ENCODE data around the gene ING5.

The ING5 gene

DNA sequence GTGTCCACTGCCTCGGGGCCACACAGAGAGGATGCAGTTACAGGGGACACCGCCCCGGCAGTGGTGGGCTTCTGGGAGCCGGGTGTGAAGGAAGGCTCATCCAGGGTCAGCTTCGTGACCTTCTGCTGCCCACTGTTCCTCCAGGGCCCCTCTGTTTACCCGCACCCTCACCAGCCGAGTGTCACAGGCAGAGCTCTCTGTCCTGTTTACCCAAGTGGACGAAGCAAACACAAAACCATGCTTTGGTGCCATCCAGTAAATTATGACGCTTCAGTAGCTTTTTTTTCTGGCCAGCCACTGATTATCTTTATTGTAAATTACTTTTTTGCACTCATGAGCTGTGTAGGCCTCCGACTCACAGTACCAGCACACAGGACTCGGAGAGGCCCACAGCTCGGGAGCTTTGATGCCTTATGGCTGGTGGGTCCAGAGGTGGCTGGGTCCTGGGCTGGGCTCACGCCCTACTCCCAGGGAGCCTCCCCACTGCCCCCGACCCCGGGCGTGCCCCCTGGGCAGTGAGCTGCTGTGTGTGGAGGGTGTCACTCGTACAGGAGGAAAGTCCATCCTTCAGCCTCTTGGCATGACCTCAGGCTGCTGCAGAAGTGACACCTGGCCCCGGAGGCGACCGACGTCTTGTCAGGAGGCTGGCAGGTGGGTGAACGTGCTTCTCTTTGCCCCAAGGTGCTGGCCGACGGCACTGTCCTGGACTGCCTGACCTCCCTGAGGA, 42.4 kb downstream of the ING5 start:
- Histone ChIP-seq H3K27me3 (ENCODE audit: control insufficient read depth, insufficient read depth, low read length) (no peaks in the 10 kb centered on the region), H3K4me3 (ENCODE audit: low read length) (no peak overlapping the region), H3K36me3 (ENCODE audit: insufficient read depth, low read length) (peaks cover 30% of the 10 kb centered on the region), H3K4me1 (ENCODE audit: control insufficient read depth, insufficient read depth, low read length) (peaks cover 17% of the 10 kb centered on the region), H3K9me3 (replicated peaks; ENCODE audit: low read length) (no peaks in the 10 kb centered on the region), H3K9ac (ENCODE audit: low read depth, low read length) (no peak overlapping the region), H3K4me2 (ENCODE audit: low read length) (no peak overlapping the region)

DNA sequence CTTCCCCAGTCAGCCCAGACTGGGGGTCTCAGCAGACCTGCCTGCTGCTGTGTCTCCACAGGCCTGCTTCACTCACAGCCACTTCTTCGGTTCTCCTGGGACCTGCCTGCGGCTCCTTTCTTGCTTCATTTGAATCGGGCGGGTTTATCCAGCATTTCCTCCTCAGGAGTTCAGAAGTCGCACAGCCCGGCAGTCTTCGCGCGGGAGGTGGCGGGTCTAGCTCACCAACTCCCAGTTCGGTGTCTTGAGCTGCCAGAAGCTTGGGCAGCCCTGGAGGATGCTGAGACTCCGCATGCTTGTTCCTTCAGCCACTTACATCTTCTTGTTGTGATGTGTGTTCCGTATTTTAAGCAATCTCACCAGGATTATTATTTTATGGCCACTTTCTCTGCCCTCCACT, 43.4 kb downstream of the ING5 start:
- Histone ChIP-seq H3K9me3 (replicated peaks; ENCODE audit: low read length) (no peaks in the 10 kb centered on the region), H3K4me3 (ENCODE audit: low read length) (no peak overlapping the region), H3K27me3 (ENCODE audit: control insufficient read depth, insufficient read depth, low read length) (no peaks in the 10 kb centered on the region), H3K9ac (ENCODE audit: low read depth, low read length) (no peak overlapping the region), H3K4me2 (ENCODE audit: low read length) (no peak overlapping the region), H3K4me1 (ENCODE audit: control insufficient read depth, insufficient read depth, low read length) (peaks cover 8% of the 10 kb centered on the region), H3K36me3 (ENCODE audit: insufficient read depth, low read length) (peaks cover 35% of the 10 kb centered on the region)

DNA sequence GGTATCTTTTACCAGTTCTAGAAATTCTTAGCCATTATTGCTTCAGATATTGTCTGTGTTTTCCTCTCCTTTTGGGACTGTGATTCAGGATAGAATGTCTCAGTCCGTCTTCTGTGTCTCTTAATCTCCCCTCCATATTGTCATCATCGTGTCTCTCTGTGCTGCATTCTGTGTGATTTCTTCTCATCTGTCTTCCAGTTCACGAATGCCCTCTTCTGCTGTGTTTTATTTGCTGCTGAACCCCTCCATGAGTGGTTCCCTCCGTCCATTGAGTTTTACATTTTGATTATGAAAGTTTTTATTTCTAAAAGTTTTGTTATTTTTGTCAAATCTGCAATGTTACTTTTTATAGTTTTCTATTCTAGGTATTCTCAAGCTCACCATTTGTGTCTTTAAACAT, 44.2 kb downstream of the ING5 start:
- Histone ChIP-seq H3K9me3 (replicated peaks; ENCODE audit: low read length) (no peaks in the 10 kb centered on the region), H3K4me1 (ENCODE audit: control insufficient read depth, insufficient read depth, low read length) (peaks cover 2% of the 10 kb centered on the region), H3K4me3 (ENCODE audit: low read length) (no peak overlapping the region), H3K36me3 (ENCODE audit: insufficient read depth, low read length) (peaks cover 38% of the 10 kb centered on the region), H3K27me3 (ENCODE audit: control insufficient read depth, insufficient read depth, low read length) (no peaks in the 10 kb centered on the region), H3K4me2 (ENCODE audit: low read length) (no peak overlapping the region), H3K9ac (ENCODE audit: low read depth, low read length) (no peak overlapping the region)

DNA sequence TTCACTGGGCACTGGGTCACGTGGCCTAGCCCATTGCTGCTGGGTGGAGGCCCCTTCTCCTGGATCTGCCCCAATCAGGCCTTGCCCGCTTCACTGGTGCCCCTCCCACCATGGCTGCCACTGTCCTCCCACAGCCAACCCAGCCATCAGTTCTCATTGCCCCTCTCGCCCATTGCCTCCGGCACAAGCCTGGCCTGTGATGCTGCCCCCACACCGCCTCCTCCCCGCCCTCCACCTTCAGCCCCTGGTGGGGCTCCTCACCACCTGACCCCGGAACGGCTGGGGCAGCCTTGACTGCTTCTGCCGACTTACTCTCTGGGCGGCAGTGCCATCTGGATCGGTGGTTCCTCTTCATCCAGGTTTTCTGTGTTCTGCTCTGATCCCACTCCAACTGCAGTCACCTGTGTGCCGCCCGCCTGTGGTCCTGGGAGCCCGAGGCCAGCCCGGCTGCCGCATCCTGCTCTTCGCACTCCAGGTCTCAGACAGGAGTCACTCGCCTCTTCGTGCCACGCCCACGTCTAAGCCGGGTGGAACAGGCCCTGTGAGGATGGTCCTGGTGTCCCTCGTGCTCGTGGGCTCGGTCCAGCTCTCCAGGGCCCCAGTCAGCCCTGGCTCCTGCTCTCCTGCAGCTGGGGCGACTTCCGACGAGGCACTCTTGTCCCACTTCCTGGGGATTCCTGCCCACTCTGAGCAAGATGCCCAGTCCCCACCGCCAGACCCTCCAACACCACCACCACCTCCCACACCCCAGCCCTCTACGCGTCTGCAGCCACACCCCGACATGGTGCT, 46.8 kb downstream of the ING5 start:
- Histone ChIP-seq H3K27me3 (ENCODE audit: control insufficient read depth, insufficient read depth, low read length) (no peaks in the 10 kb centered on the region), H3K9me3 (replicated peaks; ENCODE audit: low read length) (no peaks in the 10 kb centered on the region), H3K4me3 (ENCODE audit: low read length) (no peak overlapping the region), H3K36me3 (ENCODE audit: insufficient read depth, low read length) (peaks cover 37% of the 10 kb centered on the region), H3K4me1 (ENCODE audit: control insufficient read depth, insufficient read depth, low read length) (no peaks in the 10 kb centered on the region), H3K4me2 (ENCODE audit: low read length) (no peak overlapping the region), H3K9ac (ENCODE audit: low read depth, low read length) (no peak overlapping the region)

DNA sequence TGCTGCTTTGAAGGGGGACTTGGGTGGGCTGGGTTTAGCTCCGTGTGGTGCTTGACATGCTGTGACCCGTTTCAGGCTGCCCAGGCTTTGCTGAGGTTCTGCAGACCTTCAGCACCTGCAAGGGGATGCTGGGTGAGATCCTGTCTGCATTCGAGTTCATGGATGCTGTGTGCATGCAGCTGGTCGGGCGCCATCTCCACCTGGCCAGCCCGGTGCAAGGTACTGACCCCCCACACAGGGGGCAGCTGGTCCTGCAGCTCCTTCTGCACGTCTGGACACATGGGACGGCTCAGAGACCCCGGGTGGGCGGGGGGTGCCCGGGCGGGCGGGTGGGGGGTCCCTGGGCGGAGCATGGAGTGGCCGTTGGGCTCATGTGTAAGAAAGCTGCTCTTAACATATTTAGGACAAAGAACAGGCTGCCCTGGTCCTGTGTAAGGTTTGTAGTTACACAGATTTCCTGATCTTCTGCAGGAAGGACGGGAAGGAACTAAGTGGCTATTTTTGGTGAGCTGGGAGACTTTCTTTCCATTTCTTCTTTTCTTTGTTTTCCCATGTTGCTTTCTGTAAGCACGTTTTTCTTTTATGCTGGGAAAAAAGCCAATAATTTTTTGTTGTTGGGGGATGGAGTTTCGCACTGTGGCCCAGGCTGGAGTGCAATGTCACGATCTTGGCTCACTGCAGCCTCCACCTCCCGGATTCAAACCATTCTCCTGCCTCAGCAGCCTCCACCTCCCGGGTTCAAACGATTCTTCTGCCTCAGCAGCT, 48.4 kb downstream of the ING5 start:
- Histone ChIP-seq H3K9ac (ENCODE audit: low read depth, low read length) (no peak overlapping the region), H3K4me3 (ENCODE audit: low read length) (no peak overlapping the region), H3K9me3 (replicated peaks; ENCODE audit: low read length) (no peaks in the 10 kb centered on the region), H3K36me3 (ENCODE audit: insufficient read depth, low read length) (peaks cover 26% of the 10 kb centered on the region), H3K4me2 (ENCODE audit: low read length) (no peak overlapping the region), H3K27me3 (ENCODE audit: control insufficient read depth, insufficient read depth, low read length) (no peaks in the 10 kb centered on the region), H3K4me1 (ENCODE audit: control insufficient read depth, insufficient read depth, low read length) (no peaks in the 10 kb centered on the region)

DNA sequence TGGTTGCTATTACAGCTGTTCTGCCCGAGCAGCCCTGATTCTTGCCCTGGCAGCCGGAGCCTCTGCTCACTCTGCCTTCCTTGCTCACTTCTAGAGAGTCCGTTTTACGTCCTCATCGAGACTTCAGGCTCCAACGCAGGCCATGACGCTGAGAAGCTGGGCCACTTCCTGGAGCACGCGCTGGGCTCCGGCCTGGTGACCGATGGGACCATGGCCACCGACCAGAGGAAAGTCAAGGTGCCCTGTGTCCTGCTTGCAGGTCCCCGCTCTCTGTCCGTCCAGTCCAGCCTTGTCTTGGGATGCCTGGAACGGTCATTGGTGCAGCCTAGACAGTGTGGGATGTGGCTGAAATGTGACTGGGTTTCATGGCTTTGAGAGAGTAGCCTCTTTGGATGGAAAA, 49.3 kb downstream of the ING5 start:
- Histone ChIP-seq H3K36me3 (ENCODE audit: insufficient read depth, low read length) (peaks cover 22% of the 10 kb centered on the region), H3K4me1 (ENCODE audit: control insufficient read depth, insufficient read depth, low read length) (no peaks in the 10 kb centered on the region), H3K9me3 (replicated peaks; ENCODE audit: low read length) (no peaks in the 10 kb centered on the region), H3K4me2 (ENCODE audit: low read length) (no peak overlapping the region), H3K27me3 (ENCODE audit: control insufficient read depth, insufficient read depth, low read length) (no peaks in the 10 kb centered on the region), H3K4me3 (ENCODE audit: low read length) (no peak overlapping the region), H3K9ac (ENCODE audit: low read depth, low read length) (no peak overlapping the region)

DNA sequence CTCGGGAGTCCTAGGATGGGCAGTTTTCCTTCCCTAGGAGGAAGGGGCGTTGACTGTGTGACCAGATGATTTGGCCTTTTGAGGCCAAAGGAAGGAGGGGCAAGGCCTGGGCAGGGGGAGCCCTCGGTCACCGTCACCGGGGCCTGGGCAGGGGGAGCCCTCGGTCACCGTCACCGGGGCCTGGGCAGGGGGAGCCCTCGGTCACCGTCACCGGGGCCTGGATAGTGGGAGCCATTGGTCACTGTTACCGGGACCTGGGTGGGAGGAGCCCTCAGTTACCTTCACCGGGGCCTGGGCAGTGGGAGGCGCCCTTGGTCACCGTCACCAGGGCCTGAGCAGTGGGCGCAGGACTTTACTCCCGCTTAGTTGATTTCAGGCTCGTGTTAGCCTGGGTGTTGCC, 49.9 kb downstream of the ING5 start:
- Histone ChIP-seq H3K9ac (ENCODE audit: low read depth, low read length) (no peak overlapping the region), H3K4me1 (ENCODE audit: control insufficient read depth, insufficient read depth, low read length) (no peaks in the 10 kb centered on the region), H3K4me3 (ENCODE audit: low read length) (no peak overlapping the region), H3K4me2 (ENCODE audit: low read length) (no peak overlapping the region), H3K9me3 (replicated peaks; ENCODE audit: low read length) (no peaks in the 10 kb centered on the region), H3K27me3 (ENCODE audit: control insufficient read depth, insufficient read depth, low read length) (no peaks in the 10 kb centered on the region), H3K36me3 (ENCODE audit: insufficient read depth, low read length) (peaks cover 22% of the 10 kb centered on the region)

DNA sequence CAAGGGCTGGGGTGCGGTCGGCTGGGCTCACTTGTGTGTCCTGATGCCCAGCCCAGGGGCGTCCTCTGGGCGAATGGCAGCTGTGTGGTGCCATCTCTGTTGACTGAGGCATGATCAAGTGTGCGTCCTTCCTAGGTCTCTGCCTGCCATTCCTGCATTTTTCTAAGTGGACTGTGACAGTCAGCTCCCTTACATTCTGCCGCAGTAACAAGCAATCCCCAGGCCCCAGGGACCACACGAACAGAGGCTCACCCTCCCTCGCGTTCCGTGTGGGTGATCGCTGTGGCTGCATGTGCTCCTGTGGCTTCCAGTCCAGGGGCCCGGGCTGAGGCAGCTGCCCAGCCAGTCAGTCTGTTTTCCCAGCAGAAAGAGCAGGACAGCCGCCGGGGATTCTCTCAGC, 50.4 kb downstream of the ING5 start:
- no peak overlapping the region for H3K9ac ChIP-seq (ENCODE audit: low read depth, low read length)

DNA sequence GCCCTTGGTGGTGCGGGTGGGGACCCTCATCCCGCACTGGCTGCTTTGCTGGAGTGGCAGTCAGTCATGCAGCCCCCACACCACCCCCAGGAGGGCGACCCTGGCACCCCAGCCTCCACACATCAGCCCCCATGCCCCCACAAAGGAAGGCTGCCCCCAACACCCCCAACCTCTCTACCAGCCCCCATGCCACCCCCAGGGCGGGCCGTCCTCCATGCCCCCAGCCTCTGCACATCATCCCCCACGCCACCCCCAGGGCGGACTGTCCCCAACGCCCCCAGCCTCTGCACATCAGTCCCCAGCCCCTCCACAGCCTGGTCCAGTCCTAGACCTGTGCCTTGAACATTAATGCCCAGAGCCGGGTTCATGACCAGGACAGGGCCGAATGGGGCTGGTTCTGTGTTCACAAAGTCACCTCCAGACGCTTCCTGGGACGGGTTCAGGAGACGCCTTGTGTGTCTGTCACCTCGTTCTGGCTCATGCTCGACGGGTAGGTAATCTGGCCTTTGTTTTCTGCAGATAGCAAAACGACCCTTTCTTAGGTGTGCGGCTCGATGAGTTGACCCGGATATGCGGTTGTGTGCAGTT, 50.9 kb downstream of the ING5 start:
- H3K4me3 ChIP-seq (ENCODE audit: low read length), result no peak overlapping the region
- peaks cover 26% of the 10 kb centered on the region for H3K36me3 ChIP-seq (ENCODE audit: insufficient read depth, low read length)
- no peak overlapping the region for H3K4me2 ChIP-seq (ENCODE audit: low read length)
- H3K4me1 ChIP-seq (ENCODE audit: control insufficient read depth, insufficient read depth, low read length), result no peaks in the 10 kb centered on the region
- no peaks in the 10 kb centered on the region for H3K27me3 ChIP-seq (ENCODE audit: control insufficient read depth, insufficient read depth, low read length)
- H3K9me3 ChIP-seq (replicated peaks; ENCODE audit: low read length), result no peaks in the 10 kb centered on the region
- no peak overlapping the region for H3K9ac ChIP-seq (ENCODE audit: low read depth, low read length)

More for the DNA sequence above, 50.4 kb downstream of the ING5 start:
- Histone ChIP-seq H3K4me1 (ENCODE audit: control insufficient read depth, insufficient read depth, low read length) (no peaks in the 10 kb centered on the region), H3K27me3 (ENCODE audit: control insufficient read depth, insufficient read depth, low read length) (no peaks in the 10 kb centered on the region), H3K36me3 (ENCODE audit: insufficient read depth, low read length) (peaks cover 26% of the 10 kb centered on the region), H3K4me2 (ENCODE audit: low read length) (no peak overlapping the region), H3K9me3 (replicated peaks; ENCODE audit: low read length) (no peaks in the 10 kb centered on the region), H3K4me3 (ENCODE audit: low read length) (no peak overlapping the region)

DNA sequence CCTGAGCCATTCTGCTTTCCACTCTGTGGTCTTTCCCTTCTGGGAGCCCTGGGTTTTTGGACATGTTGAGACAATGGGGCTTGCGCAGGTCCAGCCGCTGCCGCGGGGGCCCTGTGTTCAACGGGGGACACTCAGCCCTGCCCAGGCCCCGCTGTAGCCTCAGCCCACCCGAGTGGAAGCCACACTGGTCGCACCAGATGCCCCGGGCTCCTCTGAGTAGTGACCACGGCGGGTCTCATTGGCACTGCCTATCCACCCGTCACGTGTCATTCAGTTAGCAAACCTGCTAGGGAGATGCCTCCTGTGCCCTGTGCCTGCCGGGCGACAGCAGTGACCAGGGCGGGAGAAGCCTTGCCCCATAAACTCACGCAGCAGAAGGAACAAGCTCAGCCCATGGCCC, 51.7 kb downstream of the ING5 start:
- no peaks in the 10 kb centered on the region for H3K4me1 ChIP-seq (ENCODE audit: control insufficient read depth, insufficient read depth, low read length)
- no peaks in the 10 kb centered on the region for H3K9me3 ChIP-seq (replicated peaks; ENCODE audit: low read length)
- peaks cover 26% of the 10 kb centered on the region for H3K36me3 ChIP-seq (ENCODE audit: insufficient read depth, low read length)
- no peak overlapping the region for H3K4me2 ChIP-seq (ENCODE audit: low read length)
- no peaks in the 10 kb centered on the region for H3K27me3 ChIP-seq (ENCODE audit: control insufficient read depth, insufficient read depth, low read length)
- no peak overlapping the region for H3K4me3 ChIP-seq (ENCODE audit: low read length)
- H3K9ac ChIP-seq (ENCODE audit: low read depth, low read length), result no peak overlapping the region

DNA sequence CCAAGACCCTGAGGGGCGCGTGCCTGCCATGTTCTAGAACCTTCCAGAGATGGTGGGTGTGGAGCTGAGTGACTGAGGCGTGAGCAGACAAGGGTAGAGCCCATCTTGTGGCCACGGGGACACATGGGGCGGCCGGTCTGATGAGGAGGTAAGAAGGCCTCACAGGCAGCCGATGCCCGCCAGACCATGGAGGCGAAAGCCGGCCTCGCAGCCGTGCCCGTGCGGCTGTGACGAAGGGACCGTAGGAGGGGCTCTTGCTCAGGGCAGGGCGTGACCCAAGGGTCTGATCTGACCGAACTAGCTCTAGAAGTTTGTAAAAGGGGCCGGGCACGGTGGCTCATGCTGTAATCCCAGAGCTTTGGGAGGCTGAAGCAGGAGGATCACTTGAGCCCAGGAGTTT, 52.2 kb downstream of the ING5 start:
- Histone ChIP-seq H3K4me2 (ENCODE audit: low read length) (no peak overlapping the region), H3K36me3 (ENCODE audit: insufficient read depth, low read length) (peaks cover 25% of the 10 kb centered on the region), H3K4me3 (ENCODE audit: low read length) (no peak overlapping the region), H3K4me1 (ENCODE audit: control insufficient read depth, insufficient read depth, low read length) (no peaks in the 10 kb centered on the region), H3K9me3 (replicated peaks; ENCODE audit: low read length) (no peaks in the 10 kb centered on the region), H3K27me3 (ENCODE audit: control insufficient read depth, insufficient read depth, low read length) (no peaks in the 10 kb centered on the region), H3K9ac (ENCODE audit: low read depth, low read length) (no peak overlapping the region)

All from skeletal muscle satellite cell (primary cell).